NCI-H524 treated with DMSO at 0.1 percent for 48 hours (cell line): ENCODE results near the gene GJC3.
"Not testable (repeated sequence)": the region's sequence is repeated elsewhere in the genome, so short reads cannot be mapped to it uniquely, and the experiment has no call there.

Experiments used
- DNase-seq: peaks from one replicate; lab custom pipeline; 2025; lab: John Stamatoyannopoulos, UW

GJC3 gene, protein sequence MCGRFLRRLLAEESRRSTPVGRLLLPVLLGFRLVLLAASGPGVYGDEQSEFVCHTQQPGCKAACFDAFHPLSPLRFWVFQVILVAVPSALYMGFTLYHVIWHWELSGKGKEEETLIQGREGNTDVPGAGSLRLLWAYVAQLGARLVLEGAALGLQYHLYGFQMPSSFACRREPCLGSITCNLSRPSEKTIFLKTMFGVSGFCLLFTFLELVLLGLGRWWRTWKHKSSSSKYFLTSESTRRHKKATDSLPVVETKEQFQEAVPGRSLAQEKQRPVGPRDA

DNA sequence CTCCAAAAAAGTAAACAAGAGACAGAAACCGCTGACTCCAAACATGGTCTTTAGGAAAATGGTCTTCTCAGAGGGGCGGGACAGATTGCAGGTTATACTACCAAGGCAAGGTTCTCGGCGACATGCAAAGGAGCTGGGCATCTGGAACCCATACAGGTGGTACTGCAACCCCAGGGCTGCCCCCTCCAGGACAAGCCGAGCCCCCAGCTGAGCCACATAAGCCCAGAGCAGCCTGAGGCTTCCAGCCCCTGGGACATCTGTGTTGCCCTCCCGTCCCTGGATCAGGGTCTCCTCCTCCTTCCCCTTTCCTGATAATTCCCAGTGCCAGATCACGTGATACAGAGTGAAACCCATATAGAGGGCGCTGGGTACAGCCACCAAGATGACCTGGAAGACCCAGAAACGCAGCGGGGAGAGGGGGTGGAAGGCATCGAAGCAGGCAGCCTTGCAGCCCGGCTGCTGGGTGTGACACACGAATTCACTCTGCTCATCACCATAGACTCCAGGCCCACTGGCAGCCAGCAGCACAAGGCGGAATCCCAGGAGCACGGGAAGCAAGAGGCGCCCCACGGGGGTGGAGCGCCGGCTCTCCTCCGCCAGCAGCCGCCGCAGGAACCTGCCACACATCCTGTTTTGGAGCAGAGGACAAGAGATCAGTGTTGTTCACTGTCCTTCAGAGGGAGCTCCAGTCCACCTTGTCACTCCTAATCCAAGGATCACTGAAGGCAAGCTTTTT lies at the start of gene GJC3:
Gene GJC3 (minus strand): TSS at position 627 of the 736 bp plus-strand sequence. CDS start 0 bp downstream, at position 627.
- DNase-seq, result peak; percentile 29

DNA sequence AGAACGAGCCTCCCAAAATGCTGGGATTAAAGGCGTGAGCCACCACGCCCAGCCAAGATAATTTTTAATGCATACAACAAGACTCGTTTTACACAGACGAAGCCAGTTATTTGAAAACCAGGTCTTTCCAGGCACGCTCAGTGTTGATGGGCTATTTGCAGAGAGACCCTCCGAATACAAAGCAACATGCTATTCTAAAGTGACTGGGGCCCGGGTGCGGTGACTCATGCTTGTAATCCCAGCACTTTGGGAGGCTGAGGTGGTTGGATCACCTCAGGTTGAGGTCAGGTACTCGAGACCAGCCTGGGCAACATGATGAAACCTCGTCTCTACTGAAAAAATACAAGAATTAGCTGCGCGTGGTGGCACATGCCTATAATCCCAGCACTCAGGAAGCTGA lies 47.2 kb upstream of the GJC3 start:
- DNase-seq, result no peak

DNA sequence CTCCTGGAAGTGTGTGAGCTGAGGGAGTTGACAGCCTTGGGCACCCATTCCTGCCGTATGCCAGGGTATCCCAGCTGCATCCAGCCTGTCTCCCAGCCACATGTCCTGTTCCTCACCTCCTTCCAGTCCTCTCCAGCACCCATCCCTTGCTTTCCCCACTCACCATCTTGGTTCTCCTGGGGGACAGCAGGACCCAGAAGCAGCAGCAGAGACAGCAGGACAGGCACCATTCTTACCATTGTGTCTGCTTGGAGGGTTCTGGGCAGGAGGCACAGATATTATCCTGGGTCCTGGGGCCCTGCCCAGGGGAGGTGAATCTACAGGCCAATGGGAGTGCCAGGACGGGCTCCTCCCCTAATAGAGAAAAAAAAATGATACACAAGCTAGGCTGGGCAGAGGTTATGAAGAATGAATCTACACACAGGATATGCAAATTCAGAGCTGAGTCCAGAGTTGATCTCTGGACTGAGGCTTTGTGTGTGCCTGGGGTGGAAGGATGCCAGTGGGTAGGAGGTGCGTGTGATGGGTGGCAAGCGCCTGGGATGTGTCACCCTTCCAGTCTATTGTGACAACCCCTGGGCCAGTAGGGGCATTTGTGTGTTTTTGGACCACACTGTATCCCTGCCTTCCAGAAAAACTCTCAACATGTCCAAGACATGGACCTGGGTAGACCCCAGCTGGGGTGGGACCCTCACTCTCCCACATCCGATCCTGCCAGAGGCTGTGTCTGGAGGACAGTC lies 46.5 kb upstream of the GJC3 start, which contains the start of gene AZGP1:
Gene AZGP1 (minus strand): TSS at position 250 of the 740 bp plus-strand sequence. CDS start 11 bp downstream, at position 239.
- DNase-seq, result no peak

DNA sequence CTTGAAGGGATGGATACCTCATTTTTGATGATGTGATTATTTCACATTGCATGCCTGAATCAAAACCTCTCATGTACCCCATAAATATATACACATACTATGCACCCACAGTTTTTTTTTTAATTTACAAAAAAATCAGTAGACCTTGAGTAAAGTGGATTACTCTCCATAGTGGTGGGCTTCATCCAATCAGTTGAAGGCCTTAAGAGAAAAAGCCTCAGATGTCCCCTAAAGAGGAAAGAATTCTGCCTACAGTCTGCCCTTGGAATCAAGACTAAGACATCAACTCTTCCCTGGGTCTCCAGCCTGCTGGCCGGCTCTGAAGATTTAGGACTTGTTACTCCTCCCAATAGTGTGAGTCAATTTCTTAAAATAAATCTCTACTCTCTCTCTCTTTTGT lies 45.3 kb upstream of the GJC3 start:
- no peak for DNase-seq

DNA sequence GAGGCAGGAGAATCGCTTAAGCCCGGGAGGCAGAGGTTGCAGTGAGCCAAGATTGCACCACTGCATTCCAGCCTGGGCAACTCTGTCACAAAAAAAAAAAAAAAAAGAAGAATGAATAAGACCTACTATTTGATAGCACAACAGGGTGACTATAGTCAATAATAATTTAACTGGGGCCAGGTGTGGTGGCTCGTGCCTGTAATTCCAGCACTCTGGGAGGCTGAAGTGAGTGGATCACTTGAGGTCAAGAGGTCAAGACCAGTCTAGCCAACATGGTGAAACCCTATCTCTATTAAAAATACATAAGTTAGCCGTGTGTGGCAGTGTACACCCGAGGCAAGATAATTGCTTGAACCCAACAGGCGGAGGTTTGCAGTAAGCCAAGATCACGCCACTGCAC lies 44.4 kb upstream of the GJC3 start:
- not testable (repeated sequence) for DNase-seq

DNA sequence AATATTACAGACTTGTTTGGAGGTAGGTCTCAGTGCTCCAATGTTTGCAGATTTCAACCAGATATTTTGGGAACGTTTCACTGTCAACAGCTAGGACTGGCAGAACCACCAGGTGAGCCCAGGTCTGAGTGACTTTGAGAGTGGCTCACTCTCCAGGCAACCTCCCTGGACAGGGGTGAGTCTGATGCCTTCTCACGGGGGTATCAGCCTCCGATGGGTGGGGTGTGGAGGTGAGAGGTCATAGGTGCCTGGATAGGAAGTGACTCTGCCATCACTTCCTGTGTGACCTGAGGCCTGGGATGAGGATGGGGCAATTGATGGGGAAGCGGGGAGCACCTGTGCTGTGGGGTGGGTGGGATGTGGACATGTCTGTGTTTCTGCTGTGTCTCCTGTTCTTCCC lies 41.8 kb upstream of the GJC3 start:
- no peak for DNase-seq

DNA sequence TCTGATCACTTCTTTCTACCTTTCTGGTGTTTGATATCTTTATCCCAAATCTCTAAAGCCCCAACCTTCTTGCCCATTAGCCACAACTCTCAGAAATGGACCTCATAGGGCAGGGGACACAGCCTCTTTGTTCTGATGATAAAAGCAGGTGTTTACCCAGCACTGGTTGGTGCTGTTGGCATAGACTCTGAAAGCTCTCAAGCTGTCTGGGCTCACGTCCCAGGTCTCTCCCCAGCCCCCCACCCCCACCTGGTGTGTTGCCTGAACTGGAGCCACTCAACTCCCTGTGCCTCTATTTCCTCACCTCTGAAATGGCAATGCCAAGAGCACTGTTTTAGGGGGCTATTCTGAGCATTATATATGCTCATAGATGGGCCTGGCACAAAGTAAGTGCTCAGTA lies 40.4 kb upstream of the GJC3 start:
- DNase-seq, result not testable (repeated sequence)

DNA sequence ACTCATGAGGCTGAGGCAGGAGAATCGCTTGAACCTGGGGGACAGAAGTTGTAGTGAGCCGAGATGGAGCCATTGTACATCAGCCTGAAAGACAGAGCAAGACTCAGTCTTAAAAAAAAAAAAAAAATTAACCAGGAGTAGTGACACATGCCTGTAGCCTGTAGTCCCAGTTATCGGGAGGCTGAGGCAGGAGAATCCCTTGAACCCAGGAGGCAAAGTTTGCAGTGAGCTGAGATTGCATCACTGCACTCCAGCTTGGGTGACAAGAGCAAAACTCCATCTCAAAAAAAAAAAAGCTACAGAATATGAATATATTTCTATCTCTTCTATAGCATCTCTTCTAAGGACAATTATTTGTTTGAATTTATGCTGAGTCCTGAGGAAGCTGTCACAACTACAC lies 39.9 kb upstream of the GJC3 start:
- no peak for DNase-seq

DNA sequence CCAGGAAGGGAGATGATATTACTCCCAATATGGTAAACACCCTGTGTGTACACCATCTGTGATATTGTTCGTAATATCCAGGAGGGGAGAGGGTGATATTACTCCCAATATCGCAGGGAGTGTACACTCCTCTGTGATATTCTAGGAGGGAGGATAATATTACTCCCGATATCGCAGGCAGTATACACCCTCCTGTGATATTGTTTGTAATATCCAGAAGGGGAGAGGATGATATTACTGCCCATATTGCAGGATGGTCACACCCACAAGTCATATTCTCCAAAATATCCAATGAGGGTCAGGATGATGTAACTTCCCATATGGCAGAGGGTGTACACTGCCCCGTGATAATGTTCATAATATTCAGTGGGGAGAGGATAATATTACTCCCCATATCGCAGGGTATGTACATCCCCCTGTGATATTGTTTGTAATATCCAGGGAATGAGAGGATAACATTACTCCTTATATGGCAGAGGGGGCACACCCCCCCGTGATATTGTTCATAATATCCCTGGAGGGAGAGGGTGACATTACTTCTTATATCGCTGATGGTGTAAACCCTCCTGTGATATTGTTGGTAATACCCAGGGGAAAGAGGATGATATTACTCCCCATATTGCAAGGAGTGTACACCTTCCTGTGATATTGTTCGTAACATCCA lies 29.3 kb upstream of the GJC3 start:
- no peak for DNase-seq

DNA sequence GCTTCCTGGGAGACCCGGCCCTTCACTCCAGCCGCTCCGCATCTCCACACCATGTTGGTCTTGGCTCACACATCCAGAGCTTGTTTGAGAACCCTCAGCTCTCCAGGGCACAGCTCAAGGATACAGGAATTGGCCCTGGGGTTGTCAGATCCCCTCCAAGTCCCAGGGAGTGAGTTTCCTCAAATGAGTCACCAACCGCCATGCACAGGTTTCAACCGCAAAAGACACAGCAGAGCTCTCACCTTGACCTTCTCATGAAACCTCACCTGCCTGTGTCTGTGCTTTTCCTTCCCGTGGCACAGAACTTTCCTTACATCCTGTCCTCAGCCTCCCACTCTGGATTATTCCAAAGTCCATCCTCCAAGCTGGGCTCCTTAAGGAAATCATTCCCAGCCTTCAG lies 25.8 kb upstream of the GJC3 start:
- DNase-seq, result no peak

DNA sequence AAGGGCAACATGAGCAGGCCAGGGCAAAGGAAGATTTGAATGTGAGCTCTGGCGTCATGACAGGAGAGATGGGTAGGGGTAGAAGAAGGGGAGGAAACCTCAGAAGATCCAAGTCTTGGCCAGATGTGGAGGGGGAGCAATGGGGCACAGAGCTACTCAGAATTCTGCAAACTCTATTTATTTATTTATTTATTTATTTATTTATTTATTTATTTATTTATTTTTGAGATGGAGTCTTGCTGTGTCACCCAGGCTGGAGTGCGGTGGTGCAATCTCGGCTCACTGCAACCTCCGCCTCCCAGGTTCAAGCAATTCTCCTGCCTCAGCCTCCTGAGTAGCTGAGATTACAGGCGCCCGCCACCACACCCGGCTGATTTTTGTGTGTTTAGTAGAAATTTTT lies 25.2 kb upstream of the GJC3 start:
- DNase-seq, result not testable (repeated sequence)

DNA sequence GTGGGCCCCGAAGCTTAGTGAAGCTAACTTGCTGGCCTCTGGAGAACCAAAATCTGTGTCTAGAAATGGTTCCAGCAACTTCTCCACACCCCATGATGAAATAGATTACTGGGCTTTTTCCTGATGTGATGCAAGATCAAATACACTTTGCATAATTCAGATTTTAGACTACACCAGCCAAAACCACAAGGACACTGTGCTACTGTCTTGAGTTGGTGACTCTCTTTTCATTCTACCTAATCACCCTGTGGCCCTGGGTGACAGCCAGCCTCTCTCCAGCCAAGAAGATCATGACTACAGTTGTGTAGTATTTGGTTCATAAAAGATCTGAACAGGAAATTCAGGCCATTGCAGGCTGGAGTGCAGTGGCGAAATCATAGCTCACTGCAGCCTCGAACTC lies 24.2 kb upstream of the GJC3 start:
- DNase-seq, result no peak

DNA sequence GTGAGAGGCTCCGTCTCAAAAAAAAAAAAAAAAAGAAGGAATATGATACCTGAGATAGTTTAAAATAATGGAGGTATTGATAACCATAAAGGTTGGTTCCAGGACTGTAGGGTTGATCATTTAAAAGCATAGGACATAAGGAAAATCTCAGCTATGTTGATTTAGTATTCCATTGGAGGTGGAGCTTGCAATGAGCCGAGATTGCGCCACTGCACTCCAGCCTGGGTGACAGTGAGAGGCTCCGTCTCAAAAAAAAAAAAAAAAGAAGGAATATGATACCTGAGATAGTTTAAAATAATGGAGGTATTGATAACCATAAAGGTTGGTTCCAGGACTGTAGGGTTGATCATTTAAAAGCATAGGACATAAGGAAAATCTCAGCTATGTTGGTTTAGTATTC lies 23.2 kb upstream of the GJC3 start:
- not testable (repeated sequence) for DNase-seq

DNA sequence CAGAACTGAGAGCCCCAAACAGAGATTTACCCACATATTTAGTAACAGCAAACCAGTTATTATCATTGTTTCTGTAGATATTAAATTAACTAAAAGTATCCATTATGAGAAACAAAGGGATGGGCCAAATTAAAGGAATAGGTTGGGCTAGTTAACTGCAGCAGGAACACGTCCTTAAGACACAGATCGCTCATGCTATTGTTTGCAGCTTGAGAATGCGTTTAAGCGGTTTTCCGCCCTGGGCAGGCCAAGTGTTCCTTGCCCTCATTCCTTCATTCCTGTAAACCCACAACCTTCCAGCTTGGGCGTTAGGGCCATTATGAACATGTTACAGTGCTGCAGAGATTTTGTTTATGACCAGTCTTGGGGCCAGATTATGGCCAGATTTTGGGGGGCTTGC lies 21.4 kb upstream of the GJC3 start:
- not testable (repeated sequence) for DNase-seq

DNA sequence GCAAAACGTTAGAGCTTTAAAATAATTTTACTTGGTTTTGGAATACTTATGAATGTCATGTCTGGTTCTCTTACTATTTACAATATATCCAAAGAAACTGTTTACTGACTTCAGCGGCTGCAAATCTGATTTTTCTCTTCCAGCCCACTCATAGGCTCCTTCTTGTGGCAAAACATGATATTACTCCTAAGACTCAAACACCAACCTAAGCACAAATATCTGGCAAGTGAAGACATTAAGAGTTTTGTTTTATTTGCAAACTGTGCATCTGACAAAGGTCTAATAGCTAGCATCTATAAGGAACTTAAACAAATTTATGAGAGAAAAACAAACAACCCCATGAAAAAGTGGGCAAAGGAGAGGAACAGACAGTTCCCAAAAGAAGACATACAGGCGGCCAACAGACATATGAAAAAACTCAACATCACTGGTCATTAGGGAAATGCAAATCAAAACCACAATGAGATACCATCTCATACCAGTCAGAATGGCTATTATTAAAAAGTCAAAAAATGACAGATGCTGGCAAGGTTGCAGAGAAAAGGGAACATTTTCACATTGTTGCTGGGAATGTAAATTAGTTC lies 20.3 kb upstream of the GJC3 start:
- no peak for DNase-seq

DNA sequence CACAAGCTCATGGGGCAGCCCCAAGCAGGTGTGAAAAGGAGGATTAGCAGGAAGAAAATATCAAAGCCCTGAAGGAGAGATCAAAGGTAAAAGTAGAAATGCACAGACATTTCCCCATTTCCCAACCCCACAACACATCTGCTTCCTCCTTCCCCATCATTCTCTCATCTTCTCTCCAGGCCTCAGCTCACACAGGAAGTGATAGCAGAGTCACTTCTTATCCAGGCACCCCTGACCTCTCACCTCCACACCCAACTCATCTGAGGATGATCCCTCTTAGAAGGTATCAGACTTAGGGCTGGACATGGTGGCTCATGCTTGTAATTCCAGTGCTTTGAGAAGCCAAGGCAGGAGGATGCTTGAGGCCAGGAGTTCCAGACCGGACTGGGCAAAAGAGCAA lies 18.2 kb upstream of the GJC3 start:
- no peak for DNase-seq

DNA sequence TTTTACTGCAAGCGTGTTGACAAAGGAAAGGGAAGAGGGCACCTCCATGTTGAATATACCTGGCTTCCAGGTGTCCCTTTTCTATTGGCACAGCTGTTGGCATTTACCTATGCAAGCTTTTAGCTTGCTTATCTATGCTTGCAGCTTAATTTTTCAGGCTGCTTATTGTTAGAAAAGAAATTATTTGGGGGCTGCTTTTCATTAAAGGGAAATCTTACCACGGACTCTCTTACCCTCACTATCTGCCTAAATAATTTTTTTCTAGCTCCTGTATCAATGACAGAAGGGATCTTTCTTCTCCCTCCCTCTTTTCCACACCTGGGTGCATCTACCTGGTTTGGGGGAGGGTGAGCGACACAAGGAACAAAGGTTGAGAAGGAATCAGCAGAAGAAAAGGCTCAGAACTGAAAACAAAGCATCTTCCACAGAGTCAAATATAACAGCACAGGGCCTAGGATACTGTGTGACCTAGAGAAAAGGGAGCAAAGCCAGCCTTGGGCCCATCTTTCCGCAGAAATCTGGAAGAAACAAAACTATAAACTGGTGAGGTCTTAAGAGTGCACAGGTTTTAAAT lies 15.2 kb upstream of the GJC3 start:
- DNase-seq, result no peak

DNA sequence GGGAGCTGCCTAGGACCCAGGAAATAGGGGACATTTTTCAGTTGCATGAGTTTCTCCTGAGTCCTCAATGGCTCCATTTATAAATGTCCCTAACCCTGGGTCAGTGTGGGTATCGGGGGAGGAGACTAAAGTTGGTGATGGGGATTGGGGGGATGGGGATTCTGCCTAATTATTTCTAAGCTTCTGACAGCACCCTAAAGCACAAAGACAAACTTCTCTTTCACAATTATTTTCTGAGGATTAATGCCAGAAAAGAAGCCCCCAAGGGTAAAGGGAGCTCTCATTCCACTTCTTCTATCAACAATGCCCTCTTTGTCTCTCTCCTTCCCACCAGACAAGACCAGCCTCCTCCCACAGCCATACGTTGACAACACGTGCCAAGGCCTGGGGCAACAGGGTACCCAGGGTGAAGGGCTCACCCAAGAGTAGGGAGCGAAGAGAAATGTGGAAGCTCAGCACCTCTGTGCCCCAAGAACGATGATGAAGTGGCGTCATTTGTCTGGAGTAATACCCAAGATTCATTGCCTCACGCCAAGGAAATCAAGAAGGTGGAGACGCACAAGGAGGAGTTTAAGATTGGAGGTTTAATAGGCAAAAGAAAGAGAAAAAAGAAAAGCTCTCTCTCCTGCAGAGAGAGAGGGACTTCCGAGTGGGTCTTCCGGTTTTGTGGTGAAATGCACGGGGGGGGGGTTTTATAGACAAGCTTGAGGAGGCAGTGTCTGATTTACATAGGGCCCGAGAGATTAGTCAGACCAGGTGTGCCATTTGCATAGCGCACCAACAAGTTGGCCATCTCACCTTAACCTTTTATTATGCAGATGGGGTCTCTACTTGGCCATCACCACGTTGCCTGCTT lies 14.4 kb upstream of the GJC3 start:
- DNase-seq, result no peak

DNA sequence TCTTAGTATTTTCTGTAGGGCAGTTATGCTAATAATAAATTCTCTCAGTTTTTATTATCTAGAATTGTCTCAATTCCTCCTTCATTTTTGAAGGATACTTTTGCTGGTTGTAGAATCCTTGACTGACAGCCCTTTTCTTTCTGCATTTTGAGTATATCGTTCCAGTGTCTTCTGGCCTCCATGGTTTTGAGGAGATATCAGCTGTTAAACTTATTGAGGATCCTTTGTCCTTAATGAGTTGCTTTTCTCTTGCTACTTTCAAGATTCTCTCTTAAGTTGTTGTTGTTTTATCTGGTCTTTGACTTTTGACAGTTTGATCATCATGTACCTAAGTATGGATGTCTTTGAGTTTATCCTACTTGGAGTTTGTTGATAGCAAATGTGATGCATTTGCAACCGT lies 8.9 kb upstream of the GJC3 start:
- DNase-seq, result no peak

DNA sequence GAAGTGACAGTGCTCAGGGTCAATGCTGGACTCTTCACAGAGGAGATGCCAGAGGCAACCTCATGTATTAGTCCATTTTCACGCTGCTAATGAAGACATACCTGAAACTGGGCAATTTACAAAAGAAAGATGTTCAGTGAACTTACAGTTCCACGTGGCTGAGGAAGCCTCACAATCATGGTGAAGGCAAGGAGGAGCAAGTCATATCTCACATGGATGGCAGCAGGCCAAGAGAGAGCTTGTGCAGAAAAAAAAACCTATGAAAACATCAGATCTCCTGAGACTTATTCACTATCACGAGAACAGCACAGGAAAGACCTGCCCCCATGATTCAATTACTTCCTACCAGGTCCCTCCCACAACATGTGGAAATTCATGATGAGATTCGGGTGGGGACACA lies 5.6 kb upstream of the GJC3 start:
- DNase-seq, result not testable (repeated sequence)

DNA sequence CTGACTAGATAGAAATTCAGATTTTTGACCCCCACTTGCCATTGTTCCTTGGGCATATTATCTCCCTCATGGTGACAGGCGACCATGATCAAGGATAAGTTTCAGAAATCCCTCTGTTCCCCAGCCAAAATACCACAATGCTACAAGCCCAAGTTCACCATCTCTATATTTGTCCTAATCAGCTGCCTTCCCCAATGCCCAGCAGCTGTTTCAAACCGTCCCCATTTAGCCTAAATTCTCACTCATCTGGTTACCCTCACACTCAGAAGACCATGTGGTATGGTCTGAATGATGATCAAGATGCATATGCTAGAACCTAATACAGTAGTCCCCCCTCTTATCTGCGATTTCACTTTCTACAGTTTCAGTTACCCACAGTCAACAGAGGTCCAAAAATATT lies 956 bp upstream of the GJC3 start:
- DNase-seq, result no peak
